NCI-H128 (cell line): ENCODE measurements around the gene RAB6B.

Experiments
- DNase-seq: peaks from one replicate; lab custom pipeline; 2025; ENCODE audit not compliant: unreplicated experiment; lab: John Stamatoyannopoulos, UW

RAB6B gene

GRCh38 chr3:133881939-133882825, 13.5 kb downstream of the RAB6B start:
- no peak for DNase-seq

- DNase-seq: no peak
These were observed 14.2 kb downstream of the RAB6B start for GRCh38 chr3:133881492-133881891.

GRCh38 chr3:133880886-133881455, 14.7 kb downstream of the RAB6B start:
- no peak for DNase-seq

- DNase-seq: no peak
These were observed 15.4 kb downstream of the RAB6B start for GRCh38 chr3:133880287-133880686.

GRCh38 chr3:133878518-133878917, 17.2 kb downstream of the RAB6B start:
- no peak for DNase-seq

GRCh38 chr3:133877221-133877620, 18.5 kb downstream of the RAB6B start:
- no peak for DNase-seq

- DNase-seq: no peak
These were observed 20.8 kb downstream of the RAB6B start for GRCh38 chr3:133874761-133875438.

- no peak for DNase-seq
These were observed 21.3 kb downstream of the RAB6B start for GRCh38 chr3:133874344-133874743.

GRCh38 chr3:133872781-133873180, 22.9 kb downstream of the RAB6B start:
- no peak for DNase-seq

- no peak for DNase-seq
These were observed 23.5 kb downstream of the RAB6B start for GRCh38 chr3:133872161-133872560.

GRCh38 chr3:133871368-133872090, 24.2 kb downstream of the RAB6B start:
- DNase-seq: no peak

GRCh38 chr3:133870822-133871221, 24.9 kb downstream of the RAB6B start:
- no peak for DNase-seq

GRCh38 chr3:133869586-133869985, 26.1 kb downstream of the RAB6B start:
- DNase-seq: no peak

- DNase-seq: no peak
These were observed 26.8 kb downstream of the RAB6B start for GRCh38 chr3:133868758-133869475.

- DNase-seq: no peak
These were observed 27.5 kb downstream of the RAB6B start for GRCh38 chr3:133868186-133868585.

GRCh38 chr3:133866141-133866540, 29.5 kb downstream of the RAB6B start:
- no peak for DNase-seq

GRCh38 chr3:133865136-133865855, 30.4 kb downstream of the RAB6B start:
- no peak for DNase-seq

GRCh38 chr3:133864616-133865015, 31.1 kb downstream of the RAB6B start:
- no peak for DNase-seq

- DNase-seq: no peak
These were observed 31.8 kb downstream of the RAB6B start for GRCh38 chr3:133863911-133864310.

GRCh38 chr3:133862161-133862560, 33.5 kb downstream of the RAB6B start:
- no peak for DNase-seq
